ENCODE measurements around the gene EPHA3. TPM values are rescaled to one million over a fixed set of nuclear protein-coding genes. Genes with fewer than 3 reads are reported as not detected.
"Not testable (repeated sequence)": the region's sequence is repeated elsewhere in the genome, so short reads cannot be mapped to it uniquely, and the experiment has no call there.

Gene EPHA3
- total RNA-seq, 4 donors from 2014 or later = 2.3 to 4.6 (median 2.4) TPM; not detected in 1

- DNase-seq = no peak
- Histone ChIP-seq H3K36me3 (no peaks in the 10 kb centered on the region), H3K4me3 (no peak overlapping the region), H3K4me1 (no peaks in the 10 kb centered on the region), H3K27ac (no peak overlapping the region), H3K9me3 (no peaks in the 10 kb centered on the region), H3K27me3 (no peaks in the 10 kb centered on the region)
- intact Hi-C loops (cut with DNase I; ENCODE audit: low total_unique reads) (no loop called here), in situ Hi-C loops (cut with MboI; ENCODE audit: low pct_ligation_motif_present in 1 of 4, low pct_unique_long_range_greater_than_20kb in 1 of 4, low sequenced_read_pairs in 3 of 4) (no loop called here)
- TF ChIP-seq EP300 (IDR thresholded peaks at IDR 0.05; ENCODE audit: low read depth) (no peak), POLR2AphosphoS5 (IDR thresholded peaks at IDR 0.05) (no peak), POLR2A (IDR thresholded peaks at IDR 0.05) (no peak)
- TF ChIP-seq, protein P1, sequence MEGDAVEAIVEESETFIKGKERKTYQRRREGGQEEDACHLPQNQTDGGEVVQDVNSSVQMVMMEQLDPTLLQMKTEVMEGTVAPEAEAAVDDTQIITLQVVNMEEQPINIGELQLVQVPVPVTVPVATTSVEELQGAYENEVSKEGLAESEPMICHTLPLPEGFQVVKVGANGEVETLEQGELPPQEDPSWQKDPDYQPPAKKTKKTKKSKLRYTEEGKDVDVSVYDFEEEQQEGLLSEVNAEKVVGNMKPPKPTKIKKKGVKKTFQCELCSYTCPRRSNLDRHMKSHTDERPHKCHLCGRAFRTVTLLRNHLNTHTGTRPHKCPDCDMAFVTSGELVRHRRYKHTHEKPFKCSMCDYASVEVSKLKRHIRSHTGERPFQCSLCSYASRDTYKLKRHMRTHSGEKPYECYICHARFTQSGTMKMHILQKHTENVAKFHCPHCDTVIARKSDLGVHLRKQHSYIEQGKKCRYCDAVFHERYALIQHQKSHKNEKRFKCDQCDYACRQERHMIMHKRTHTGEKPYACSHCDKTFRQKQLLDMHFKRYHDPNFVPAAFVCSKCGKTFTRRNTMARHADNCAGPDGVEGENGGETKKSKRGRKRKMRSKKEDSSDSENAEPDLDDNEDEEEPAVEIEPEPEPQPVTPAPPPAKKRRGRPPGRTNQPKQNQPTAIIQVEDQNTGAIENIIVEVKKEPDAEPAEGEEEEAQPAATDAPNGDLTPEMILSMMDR (IDR thresholded peaks at IDR 0.05) = no peak
These were observed 236.7 kb downstream of the EPHA3 start for GRCh38 chr3:89344076-89344475.

- WGBS, 2 donors (ENCODE audit: low coverage in 1 of 2) = 81% methylated on average over 12 of the region's 12 CpGs; no CpG with 5 or more reads in 1 of the 2 donors
These were observed 243.5 kb downstream of the EPHA3 start for GRCh38 chr3:89350935-89351334.

DNA sequence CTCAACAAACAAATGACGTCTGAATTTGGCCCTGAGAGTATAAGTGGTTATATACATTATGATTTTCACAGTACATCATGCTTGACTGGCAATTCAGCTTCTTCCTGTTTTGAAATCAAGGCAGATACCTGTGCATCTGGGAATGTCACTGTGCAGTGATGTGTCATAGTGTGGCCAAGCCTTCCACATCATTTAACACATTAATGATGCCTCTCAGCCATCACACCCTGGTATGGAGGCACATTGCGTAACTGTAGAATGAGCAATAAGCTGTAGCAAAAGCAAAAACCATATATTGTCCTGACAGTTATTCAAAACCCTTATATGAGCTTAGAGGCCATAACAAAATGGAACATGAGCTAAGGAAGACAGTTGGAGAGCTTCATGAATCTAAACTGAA, 246.0 kb downstream of the EPHA3 start:
- in situ Hi-C loops (cut with MboI; ENCODE audit: low pct_ligation_motif_present in 1 of 4, low pct_unique_long_range_greater_than_20kb in 1 of 4, low sequenced_read_pairs in 3 of 4) = no loop called here
- Histone ChIP-seq H3K27me3 (no peaks in the 10 kb centered on the region), H3K4me3 (no peak overlapping the region), H3K36me3 (no peaks in the 10 kb centered on the region), H3K9me3 (no peaks in the 10 kb centered on the region), H3K27ac (no peak overlapping the region), H3K4me1 (no peaks in the 10 kb centered on the region)
- TF ChIP-seq EP300 (IDR thresholded peaks at IDR 0.05; ENCODE audit: low read depth) (no peak), POLR2A (IDR thresholded peaks at IDR 0.05) (no peak), POLR2AphosphoS5 (IDR thresholded peaks at IDR 0.05) (no peak)
- TF ChIP-seq, protein P1 (IDR thresholded peaks at IDR 0.05) = no peak
- WGBS, 2 donors (ENCODE audit: low coverage in 1 of 2) = 72 to 83% methylated on average over 2 of the region's 2 CpGs
- no peak for DNase-seq
- intact Hi-C loops (cut with DNase I; ENCODE audit: low total_unique reads) = no loop called here

More at GRCh38 chr3:89350935-89351334, 243.5 kb downstream of the EPHA3 start:
- in situ Hi-C loops (cut with MboI; ENCODE audit: low pct_ligation_motif_present in 1 of 4, low pct_unique_long_range_greater_than_20kb in 1 of 4, low sequenced_read_pairs in 3 of 4); H3K9me3 ChIP-seq; H3K4me3 ChIP-seq; H3K36me3 ChIP-seq; DNase-seq; H3K27me3 ChIP-seq; H3K4me1 ChIP-seq; H3K27ac ChIP-seq; intact Hi-C loops (cut with DNase I; ENCODE audit: low total_unique reads): not testable (repeated sequence)

DNA sequence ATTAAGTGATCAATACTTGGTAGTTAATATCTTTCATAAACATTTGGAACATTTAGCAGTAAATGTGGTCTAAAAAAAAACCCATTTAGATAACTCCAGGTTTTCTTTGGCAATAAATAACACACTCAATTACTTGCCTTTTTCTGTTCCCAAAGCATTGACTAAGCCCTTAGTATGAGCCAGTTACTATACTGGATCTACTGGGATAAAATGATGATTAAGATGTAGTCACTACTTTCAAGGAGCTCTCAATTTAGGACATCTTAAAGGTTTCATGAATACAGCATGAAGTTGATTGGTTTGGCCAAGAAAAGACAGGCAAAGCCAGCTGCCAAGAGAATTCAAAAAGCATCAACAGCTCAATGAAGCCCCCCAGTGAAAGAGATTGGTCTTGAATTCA, 250.9 kb downstream of the EPHA3 start:
- Histone ChIP-seq H3K4me3 (no peak overlapping the region), H3K27me3 (no peaks in the 10 kb centered on the region), H3K9me3 (no peaks in the 10 kb centered on the region), H3K36me3 (no peaks in the 10 kb centered on the region), H3K4me1 (no peaks in the 10 kb centered on the region), H3K27ac (no peak overlapping the region)
- TF ChIP-seq POLR2AphosphoS5 (IDR thresholded peaks at IDR 0.05) (no peak), EP300 (IDR thresholded peaks at IDR 0.05; ENCODE audit: low read depth) (no peak), POLR2A (IDR thresholded peaks at IDR 0.05) (no peak)
- TF ChIP-seq, protein P1 (IDR thresholded peaks at IDR 0.05) = no peak
- intact Hi-C loops (cut with DNase I; ENCODE audit: low total_unique reads) = no loop called here
- in situ Hi-C loops (cut with MboI; ENCODE audit: low pct_ligation_motif_present in 1 of 4, low pct_unique_long_range_greater_than_20kb in 1 of 4, low sequenced_read_pairs in 3 of 4) = no loop called here
- no peak for DNase-seq

- DNase-seq = no peak
- 88 to 100% methylated on average over 1 of the region's 1 CpG for WGBS, 2 donors (ENCODE audit: low coverage in 1 of 2)
- no peaks in the 10 kb centered on the region for H3K36me3 ChIP-seq
- no peak overlapping the region for H3K27ac ChIP-seq
- no peaks in the 10 kb centered on the region for H3K27me3 ChIP-seq
- in situ Hi-C loops (cut with MboI; ENCODE audit: low pct_ligation_motif_present in 1 of 4, low pct_unique_long_range_greater_than_20kb in 1 of 4, low sequenced_read_pairs in 3 of 4) = no loop called here
- H3K9me3 ChIP-seq = no peaks in the 10 kb centered on the region
- TF ChIP-seq, protein P1 (IDR thresholded peaks at IDR 0.05) = no peak
- TF ChIP-seq POLR2A (IDR thresholded peaks at IDR 0.05) (no peak), EP300 (IDR thresholded peaks at IDR 0.05; ENCODE audit: low read depth) (no peak), POLR2AphosphoS5 (IDR thresholded peaks at IDR 0.05) (no peak)
- intact Hi-C loops (cut with DNase I; ENCODE audit: low total_unique reads) = no loop called here
- no peaks in the 10 kb centered on the region for H3K4me1 ChIP-seq
- no peak overlapping the region for H3K4me3 ChIP-seq
These were observed 252.7 kb downstream of the EPHA3 start for GRCh38 chr3:89360156-89360555.
